Activated CD4-positive, alpha-beta T cell treated with anti-CD3 and anti-CD28 coated beads, Interleukin-2, amount 50 U/mL, for 1 hour (primary cell): ENCODE data around the gene ETV6.

Experiments used
- DNase-seq: peaks from one replicate; pipeline ENCODE4 v3.0.0-alpha.2; 2020

Gene ETV6

GRCh38 chr12:11697670-11698387 is 48.4 kb downstream of the ETV6 start:
- DNase-seq, result no peak

- no peak for DNase-seq
These were observed 49.3 kb downstream of the ETV6 start for GRCh38 chr12:11698729-11699128.

DNA sequence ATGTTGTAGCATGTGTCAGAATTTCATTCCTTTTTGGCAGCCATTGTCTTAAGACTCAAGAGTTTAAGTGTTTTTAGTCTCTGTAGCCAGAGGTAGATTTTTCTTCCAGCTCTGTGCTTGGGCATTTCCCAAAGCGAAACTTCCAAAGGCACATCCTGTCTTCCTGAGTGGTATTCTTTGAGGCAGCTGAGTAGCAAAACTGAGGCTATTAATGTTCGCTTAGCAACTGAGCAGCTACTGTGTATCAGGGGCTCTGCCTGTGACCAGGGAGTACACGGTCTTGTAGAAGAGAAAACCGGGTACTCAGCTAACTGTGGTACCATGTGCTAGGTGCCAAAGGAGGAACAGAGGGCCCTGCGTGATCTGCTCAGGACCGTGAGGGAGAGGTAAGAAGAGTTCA is 52.0 kb downstream of the ETV6 start:
- no peak for DNase-seq

DNA sequence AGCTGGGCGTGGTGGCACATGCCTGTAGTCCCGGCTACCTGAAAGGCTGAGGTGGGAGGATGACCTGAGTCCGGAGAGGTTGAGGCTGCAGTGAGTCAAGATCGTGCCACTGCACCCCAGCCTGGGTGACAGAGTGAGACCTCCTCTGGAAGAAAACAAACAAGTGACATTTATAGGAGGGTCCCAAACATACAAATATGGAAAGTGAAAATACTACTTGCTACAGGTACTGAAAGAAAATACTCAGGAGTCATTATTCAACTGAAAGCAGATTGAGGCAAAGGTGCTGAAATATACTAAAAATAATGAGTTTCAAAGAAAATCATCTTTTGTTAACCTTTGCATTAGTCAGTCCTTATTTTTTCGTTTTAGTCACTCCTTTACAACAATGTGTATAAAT is 53.5 kb downstream of the ETV6 start:
- no peak for DNase-seq

DNA sequence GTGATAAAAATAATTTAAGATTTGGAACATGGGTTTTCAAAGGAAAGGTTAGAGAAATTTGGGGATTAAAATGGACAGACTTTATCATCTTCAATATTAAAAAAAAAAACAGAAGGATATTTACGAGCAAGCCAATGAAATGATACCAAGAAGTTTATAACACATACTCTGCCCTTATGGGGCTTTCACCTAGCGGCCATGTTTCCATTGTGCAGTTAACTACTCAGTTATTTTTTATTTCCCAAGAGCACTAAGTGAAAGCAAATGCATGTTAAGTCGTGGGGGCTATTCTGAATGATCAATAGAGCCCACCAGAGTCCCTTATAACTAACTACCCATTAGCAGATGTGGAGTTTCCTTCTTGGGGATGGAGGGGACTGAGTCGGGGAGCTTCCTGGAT is 53.9 kb downstream of the ETV6 start:
- DNase-seq, result no peak

GRCh38 chr12:11704089-11704488 is 54.6 kb downstream of the ETV6 start:
- no peak for DNase-seq

DNA sequence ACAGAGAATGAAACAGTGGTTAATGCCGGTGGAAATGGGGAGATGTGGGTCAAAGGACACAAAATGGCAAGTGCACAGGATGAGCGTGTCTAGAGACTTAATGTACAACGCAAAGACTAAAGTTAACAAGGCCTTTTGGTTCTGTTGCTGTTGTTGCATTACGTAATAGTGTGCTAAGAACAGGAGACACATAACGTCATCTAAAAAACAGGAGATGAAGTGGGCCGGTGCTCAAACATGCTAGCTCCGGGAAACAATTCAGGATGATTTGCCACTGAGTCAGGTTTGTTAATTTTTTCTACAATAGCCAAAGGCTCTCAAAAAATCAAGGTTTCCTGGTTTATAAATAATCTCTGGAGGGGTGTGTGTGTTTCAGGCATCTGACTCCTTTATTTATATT is 55.5 kb downstream of the ETV6 start:
- DNase-seq, result no peak

GRCh38 chr12:11706509-11707379 is 57.3 kb downstream of the ETV6 start:
- DNase-seq, result no peak

- no peak for DNase-seq
These were observed 58.1 kb downstream of the ETV6 start for GRCh38 chr12:11707535-11707934.

DNA sequence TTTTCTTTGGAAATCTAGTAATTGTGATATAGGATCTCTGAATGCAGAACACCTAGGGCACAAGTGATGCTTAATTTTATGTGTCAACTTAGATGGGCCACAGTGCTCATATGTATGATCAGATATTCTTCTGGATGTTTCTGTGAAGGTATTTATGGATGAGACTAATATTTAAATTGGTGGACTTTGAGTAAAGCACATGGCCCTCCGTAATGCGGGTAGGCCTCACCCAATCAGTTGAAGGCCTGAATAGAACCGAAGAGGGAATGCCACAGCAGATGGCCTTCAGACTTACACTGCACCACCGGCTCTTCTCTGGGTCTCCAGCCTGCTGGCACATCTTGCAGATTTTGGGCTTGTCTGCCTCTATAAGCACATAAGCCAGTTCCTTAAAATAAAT is 60.0 kb downstream of the ETV6 start:
- DNase-seq, result no peak

DNA sequence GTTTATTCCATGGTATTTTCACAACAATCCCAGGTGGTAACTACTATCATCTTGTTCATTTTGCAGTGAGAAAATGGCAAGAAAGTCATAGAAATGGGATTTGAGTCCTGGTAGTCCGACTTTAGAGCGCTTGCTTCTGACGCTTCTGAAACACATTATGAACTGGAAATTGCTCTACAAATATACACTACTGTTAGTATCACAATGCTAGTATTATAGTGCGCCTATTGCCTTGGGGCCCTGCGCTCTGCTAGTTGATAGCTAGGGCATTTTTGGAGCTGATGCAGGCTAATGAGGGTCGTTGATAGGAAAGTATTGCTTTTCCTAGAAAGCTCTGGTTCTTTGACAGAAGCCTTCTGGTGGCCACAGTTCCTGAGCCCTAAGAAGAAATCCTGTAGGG is 61.0 kb downstream of the ETV6 start:
- no peak for DNase-seq

- DNase-seq, result no peak
These were observed 61.4 kb downstream of the ETV6 start for GRCh38 chr12:11710906-11711305.

DNA sequence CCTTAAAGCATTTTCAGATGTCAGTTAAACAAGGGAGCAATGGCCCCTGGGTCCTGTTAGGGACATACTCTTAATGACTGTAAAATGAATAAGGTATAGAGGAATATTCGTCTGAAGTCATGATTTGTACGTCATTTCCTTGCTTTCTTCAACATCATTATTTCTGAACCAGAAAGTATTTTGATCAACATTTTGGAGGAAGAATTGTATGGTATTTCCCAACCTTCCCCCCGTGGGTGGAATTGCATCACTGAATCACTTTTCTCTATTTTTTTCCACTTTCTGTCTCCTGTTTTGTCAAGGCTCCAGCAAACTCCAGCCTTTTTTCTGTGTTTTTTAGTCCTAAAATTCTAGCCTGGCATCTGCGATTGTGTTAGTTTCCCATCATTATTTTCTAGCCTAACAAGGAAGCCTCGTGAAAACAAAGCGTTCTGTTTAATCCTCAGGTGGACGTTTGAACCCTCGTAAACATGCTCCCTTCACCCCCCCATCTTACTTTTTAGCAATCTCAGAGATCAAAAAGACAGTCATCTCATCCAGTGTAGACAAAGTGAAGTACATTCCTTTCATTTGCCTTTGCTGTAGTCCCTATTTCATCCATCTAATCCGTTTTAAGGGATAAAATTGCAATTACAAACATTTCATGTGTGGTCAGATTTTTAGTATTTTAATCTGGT is 62.3 kb downstream of the ETV6 start:
- no peak for DNase-seq

DNA sequence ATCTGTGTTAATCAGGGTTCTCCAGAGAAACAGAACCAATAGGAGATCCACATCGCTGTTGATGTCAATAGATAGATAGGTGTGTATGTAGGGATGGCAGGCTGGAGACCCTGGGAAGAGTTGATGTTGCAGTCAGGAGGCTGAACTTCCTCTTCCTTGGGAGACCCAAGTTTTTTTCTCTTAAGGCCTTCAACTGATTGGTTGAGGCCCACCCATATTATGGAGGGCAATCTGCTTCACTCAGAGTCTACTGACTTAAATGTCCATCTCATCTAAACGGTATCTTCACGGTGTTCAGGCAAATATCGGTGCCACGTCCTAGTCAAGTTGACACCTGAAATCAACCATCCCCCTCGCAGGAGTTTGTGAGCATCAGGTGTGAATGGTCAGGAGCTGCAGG is 63.0 kb downstream of the ETV6 start:
- DNase-seq, result no peak

DNA sequence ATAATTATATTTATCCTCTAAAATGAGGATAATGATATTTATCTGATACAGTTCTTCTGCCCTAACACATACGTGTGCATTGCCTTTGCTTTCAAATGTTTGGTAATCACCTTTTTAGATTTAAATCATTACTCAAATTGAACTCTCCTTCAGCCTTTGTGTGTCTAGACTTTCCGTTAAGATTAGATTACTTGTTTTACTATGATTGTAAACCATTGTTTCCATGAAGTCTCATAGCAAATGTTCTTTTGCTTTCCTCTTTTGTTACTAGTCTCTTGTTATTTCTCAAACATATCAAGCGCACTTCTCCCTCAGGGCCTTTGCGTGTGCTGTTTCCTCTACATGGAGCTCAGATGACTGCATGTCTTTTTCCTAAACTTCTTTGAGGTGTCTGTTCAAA is 63.7 kb downstream of the ETV6 start:
- no peak for DNase-seq

- no peak for DNase-seq
These were observed 65.2 kb downstream of the ETV6 start for GRCh38 chr12:11714626-11715025.

DNA sequence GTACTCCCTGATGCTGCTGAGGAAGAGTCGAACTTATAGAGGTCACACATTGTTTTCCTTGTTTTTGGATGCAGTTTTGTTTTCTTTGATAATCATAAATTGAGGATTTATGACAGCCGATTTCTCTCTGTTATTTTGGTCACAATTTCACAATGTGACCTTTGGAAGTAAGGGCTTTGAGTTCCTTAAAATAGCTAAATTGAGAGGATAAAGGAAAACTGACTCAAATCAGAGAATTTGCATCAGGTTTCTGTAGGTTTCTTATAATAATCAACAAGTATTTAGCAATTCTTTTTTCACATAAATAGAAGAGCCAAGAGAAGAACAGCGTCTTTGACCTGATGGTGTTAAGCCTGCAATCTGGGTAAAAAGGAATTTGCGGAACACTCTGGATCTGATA is 66.1 kb downstream of the ETV6 start:
- DNase-seq, result no peak

DNA sequence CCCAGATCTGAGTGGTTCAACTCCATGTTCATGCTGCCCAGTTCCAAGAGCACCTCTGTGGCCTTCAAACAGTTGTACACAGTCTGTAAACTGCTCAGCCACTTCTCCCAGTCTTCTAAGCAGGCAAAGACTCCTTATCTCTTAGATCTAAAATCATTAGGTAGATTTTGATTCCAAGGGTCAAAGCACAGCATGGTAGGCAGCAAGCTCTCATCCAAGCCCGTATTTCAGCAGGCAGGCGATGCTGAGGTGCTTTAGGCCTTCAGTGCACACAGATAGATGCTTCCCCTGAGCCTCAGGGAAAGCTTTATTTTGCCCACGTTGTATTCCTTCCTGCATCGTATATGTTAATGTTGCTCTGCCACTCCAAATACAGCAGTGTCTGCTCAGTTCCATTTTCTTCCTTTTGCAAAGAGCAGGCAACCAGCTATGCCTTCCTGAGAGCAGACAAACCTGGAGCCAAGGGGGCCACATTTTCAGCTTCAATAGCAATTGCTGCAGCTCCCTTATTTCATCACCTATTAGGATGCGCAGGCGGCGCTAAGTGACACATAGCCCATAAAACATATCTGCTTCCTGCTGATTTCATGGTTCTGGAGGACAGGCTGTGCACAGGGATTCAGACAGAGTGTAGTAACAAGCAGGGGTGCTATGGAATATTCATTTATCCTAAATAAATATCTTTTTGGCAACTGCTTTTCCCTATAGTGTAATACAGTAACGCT is 67.5 kb downstream of the ETV6 start:
- no peak for DNase-seq

DNA sequence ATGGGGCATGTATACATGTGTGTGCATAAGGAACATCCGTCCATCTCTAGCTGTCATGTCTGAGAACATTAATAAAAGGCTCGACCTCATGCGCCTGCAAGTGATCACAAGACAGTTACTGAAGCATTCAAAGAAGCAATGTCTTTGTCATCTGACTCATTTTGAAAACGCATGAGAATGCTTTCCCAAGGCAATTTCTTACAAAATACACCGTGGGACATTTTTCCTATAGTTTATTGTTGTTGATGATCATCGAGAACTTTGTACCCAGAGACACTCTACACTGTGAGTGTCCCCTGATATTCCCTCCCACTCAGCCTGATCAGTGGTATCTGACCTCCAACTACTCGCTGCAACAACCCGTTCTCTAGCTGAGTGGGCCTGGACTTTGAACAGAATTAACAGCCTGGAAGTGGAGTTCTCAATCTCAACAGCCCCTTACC is 68.1 kb downstream of the ETV6 start:
- no peak for DNase-seq

DNA sequence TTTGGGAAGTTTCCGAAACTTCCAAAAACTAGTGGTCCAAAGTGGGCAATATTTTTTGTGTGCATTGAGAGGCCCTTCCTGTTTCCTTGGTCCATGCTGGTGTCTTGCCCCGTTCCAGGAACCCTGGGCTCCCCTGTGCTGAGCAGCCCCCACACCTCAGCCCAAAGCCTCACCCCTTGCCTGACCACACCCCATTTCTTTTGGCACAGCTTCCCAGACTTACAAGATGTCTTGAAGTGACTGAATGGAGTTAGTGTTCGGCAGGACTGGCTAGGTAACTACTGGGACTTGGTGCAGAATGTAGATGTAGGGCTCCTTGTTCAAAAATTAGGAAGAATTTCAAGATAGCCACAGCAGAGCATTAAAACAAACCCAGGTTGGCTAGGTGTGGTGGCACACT is 68.6 kb downstream of the ETV6 start:
- DNase-seq, result no peak

DNA sequence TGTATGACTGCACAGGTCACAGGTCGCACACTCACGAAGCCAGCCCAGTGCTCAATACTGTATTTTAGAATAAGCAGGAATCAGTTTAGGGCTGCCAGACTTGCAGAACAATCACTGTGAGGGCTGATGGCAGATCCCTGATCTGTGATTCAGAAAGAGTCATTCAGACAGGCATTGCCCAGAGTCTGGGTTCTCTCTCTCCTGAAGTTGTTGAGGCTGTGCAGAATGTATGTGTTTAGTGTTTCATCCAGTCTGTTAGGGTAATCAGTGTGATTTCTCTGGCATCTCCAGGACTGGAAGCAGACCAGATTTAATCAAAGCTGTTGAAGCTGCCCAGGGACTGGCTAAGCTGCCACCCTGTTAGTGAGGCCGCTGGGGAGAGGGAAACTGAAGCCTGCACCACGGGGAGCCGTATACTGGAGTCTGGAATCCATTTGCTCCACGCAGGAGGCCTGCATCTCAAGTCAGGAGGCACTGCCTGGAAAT is 69.3 kb downstream of the ETV6 start:
- no peak for DNase-seq

DNA sequence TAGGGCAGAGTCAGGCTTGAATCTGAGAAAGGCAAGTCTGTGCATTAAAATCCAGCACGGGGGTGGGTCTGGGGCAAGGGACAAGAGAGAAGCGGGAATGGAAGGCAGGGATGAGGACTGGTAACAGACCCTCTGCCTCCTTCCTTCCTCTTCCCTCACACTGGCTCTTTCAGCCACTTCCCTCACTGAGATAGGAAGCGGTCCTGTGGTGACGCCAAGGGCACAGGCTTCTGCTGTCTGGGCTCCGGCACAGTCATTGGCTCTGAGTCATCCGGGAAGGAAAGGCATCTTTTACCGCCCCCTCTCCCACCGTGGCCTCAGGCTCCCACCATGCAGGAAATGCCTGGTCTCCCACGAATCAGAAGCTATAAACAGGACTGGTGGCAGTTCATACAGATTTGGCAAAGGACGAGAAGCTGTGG is 70.2 kb downstream of the ETV6 start:
- peak; percentile 11 for DNase-seq

DNA sequence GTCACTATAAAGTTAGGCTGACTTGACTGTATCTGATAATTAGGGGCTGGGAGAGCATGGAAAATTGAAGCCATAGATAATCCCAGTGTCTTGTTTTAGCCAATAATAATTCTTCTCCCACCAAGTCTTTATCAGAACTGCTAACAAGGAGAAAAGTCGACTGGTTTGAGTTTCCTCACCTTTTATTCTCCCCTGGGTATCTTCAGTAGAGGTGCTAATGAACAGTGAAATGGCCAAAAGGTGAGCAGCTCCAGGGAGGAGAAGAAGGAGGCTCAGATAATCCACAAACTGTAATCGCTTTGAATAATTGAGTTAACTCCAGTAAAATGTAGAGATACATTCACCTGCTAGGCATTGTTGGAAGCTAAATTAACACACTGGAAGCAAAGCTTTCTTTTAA is 72.6 kb downstream of the ETV6 start:
- no peak for DNase-seq
